ENCODE results near the gene TMCC2.
A peak's percentile ranks its signal among the peaks of the same experiment; 100 is the strongest.
"Not testable (repeated sequence)": the region's sequence is repeated elsewhere in the genome, so short reads cannot be mapped to it uniquely, and the experiment has no call there.

The TMCC2 gene

DNA sequence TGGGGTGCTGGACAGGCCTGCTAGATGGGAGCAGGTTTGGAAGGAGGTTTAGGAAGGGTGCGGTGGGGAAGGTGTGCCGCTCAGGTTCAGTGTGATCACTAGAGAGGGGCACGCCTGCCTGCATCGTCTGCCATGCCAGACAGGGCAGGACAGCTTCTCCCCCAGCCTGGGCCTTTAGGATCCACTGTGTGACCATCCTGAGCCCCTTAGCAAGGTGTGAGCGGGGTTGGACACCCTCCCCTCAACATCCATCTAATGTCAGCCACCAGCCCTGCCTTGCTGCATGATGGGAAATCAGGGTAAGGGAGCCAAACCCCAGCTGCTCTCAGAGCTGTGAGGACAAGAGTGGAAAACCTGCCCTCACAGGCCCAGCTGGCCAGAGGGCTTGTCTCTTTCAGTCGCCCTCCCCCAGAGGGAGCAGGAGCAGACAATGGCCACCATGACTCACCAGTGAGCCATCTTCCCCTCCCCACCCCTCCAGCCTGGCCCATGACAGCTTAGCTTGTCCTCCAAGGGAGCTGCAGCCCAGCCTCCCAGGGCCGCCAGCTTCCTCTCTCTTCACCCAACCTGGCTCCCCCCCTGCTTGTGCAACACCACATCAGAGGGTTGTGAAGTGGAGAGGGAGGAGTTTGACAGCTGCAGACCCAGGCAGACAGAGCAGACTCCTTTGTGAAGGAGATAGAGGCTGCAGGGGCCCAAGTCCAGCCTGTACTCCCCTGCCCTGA lies 56.8 kb downstream of the TMCC2 start:
- peak; percentile 94 for DNase-seq

DNA sequence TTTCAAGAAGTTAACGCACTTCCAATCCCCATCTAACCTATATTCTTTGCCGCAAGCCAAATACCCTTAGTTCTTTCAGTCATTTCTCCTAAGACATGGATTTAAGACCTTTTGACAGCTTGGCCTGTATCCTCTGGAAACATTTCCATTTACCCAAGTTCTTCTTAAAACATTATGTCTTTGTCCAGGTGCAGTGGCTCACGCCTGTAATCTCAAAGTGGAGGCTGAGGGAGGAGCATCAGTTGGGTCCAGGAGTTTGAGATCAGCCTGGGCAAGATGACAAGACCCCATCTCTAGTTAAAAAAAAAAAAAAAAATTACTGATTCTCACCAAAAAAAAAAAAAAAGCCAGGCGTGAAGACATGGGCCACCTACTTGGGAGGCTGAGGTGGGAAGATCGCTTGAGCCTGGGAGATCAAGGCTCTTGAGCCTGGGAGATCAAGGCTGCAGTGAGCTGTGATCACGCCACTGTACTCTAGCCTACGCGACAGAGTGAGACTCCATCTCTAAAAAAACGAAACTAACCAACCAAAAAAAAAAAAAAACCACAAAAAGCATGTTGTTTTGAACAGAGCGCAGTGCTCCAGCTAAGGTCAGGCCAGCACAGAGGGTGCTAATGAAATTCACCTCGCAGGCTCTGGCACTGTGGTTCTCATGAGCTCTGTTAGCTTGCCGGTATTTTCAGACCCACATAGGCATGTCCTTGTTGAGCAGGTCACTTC lies 57.8 kb downstream of the TMCC2 start:
- DNase-seq, result no peak

DNA sequence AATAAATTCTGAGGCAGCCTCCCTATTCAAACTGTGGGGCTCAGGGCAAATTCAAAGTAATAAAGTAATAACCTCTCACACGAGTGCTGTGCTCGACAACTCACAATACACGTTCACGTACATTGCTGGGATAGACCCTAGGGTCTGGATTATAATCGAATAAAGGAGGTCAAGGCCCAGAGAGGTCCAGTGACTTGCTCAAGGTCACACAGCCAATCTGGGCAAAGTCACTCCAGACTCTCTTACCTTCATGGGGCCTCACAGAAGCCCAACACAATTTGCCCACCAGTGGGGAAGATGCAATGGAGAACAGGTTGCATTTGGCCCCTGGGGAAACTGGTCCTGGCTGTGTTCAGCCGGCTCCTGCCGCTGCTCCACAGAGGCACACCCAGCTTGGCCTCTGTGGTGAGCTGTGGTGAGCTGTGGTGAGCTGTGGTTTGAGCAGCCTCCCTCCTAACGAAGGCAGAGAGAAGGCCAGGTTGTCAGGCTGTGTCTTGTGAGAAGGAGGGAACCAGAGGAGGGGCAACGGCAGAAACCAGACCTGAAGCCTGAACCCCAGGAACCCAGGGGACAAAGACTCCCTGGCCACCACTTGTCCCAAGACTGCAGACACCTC lies 58.7 kb downstream of the TMCC2 start:
- no peak for DNase-seq

DNA sequence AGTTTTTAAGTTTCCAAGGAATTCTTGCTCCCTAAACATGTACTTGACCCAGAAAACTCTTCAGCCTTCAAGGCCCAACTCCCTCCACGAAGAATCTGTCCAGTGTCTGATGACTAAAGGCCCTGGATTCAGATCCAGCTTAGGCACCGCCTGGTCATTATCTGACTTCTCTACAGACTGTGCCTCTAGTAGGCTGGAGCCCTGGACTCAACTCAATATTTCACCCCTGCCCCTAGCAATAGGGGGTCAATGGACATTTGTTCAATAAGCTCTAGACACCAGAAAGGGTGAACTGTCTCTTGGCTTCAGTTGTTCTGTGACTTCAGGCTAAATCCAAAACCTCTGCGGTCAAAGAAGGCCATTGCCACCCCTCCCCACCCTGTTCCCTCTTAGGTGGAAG lies 59.3 kb downstream of the TMCC2 start:
- no peak for DNase-seq

DNA sequence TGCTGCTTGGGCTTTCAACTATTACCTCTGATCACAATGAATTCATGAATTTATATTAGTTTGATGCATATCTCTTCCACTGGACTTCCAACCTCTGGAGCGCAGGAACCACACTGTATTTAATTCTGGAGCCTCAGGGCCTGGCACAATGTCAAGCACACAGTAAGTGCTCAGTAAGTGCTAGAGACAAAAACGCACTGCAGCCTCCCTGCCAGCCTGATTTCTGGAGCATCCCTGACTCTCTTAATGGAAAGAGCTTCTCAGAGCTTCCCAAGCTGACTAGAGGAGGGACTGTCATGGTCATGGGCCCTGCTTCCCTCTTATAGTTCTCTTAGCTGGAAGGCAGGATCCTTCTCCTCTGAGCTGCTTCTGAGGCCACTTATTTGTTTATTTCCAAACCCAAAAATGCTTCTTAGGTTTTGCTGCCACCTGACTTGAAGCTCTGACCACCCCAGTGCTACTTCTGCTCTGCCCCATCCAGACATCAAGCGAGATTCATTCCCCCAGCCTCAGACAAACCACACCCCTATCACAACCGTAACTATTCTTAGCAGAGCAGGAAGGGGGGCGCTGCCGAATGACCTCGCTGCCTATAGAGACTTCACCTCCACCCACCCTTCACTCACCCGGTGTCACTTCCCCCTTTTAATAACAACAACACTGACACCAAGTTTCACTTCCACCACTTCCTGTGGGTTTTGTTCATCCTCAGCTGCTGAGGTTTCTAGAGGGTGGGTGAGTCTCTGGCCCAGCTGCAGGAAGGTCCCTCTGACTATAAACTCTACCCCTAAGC lies 60.2 kb downstream of the TMCC2 start:
- DNase-seq, result no peak

DNA sequence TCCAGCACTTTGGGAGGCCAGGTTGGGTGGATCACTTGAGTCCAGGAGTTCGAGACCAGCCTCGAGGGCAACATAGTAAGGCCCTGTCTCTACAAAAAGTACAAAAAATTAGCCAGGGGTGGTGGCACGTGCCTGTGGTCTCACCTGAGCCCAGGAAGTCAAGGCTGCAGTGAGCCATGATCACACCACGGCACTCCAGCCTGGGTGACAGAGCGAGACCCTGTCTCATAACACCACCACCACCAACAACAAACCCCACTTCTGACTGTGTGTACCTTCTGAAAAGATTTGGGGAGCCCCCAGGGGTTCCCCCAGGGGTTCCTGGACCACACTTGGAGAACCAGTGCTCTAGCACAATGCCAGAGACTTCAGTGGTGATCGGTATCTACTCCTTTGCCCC lies 63.9 kb downstream of the TMCC2 start:
- DNase-seq, result no peak

DNA sequence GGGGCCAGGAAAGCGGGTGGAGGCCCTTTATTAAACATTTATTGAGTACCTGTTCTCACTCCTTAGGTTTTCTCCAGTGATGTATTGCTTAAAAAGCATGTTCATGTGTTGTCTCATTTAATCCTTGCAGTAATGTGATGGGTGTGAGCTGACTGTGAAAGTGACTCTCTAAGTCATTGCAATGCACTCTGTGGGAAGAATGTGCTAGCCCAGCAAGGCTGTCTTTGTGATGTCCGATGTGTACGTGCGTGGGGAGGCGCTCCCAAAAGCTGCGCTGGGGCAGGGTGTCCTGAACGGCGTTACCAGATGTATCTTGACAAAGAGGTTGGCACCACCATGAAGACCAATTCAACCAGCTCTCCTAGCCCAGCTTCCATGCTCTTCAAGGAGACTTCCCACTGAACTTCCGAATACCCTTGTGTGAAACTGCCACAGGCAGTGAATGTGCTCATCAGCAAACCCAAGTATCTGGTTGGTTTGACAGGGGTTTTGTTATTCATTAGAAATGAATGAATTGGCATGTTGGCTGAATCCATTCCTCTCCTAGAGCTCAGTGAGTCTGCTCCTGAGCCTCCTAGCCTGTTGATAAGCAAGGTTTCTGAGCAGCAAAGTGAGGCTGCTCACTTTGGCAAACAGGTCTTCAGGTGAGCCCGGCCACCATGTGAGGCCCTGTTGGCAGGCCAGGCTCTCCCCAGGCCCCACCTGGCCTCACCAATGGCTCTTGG lies 65.8 kb downstream of the TMCC2 start:
- DNase-seq, result no peak

DNA sequence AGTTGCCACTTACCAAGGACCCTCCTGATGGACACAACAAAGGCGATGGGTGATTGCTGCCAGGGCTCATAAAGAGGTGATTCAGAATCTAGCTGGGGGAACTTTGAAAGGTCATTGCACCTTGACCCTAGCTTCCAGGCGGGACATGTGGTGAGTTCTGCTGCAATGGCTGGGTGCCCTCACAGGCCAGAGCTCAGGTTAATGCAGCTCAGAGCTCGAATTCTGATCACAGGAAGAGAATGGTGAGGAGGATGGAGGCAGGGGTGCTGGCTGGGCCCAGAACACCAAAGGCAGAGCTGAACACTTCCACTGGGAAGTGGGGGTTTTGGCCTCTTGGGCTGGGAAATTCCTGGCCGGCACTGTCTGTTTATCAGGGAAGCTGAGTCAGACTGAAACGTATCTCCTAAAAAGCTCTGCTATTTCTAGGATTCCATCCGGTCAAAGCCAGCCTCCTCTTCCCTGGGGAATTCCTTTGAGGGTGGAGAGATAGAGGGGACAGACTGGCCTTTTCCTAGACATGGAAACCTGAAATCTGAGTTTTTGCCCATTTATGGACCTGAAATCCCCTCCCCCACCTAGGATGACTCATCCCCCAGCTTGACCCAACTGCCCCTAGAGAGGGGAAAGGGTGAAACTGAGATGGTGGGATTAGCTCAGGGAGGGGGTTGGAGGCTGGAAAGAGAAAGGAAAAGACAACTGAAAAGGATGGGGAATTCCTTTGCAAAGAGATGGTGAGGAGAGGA lies 66.6 kb downstream of the TMCC2 start:
- DNase-seq, result no peak

DNA sequence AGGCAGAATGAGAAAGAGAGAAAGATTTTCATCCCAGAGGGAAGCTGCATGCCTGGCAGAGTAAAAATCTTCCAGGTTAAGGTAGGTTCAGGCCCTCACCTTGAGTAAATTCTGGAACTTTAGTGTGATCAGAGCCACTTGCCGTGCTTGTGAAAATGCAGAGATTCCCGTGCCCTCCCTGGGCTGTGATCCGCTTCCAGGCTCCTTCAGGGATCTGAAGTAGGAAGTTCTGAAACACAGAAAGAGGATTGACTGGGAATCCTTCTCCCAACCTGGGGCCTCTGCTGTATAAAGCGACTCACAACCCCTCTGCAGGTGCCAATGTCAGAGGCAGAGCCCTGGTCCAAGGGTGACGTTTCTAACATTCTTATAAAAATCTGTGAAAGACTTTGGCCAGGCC lies 67.2 kb downstream of the TMCC2 start:
- no peak for DNase-seq

DNA sequence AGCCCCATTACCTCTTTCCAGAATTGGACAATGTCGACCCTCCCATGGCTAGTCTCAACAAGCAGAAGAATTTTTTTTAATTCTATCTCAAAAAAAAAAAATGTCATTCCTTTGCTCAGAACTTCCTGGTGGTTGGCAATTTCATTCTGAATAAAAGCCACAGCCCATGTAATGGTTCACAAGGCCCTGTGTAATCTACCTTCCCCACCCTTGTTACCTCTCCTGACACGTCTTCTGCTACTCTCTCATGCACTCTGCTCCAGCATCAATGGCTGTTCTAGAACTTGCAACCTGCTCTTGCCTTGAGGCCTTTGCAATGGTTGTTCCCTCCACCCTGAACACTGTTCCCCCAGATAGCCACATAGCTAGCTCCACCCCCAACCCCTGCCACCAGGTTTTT lies 68.4 kb downstream of the TMCC2 start:
- no peak for DNase-seq

DNA sequence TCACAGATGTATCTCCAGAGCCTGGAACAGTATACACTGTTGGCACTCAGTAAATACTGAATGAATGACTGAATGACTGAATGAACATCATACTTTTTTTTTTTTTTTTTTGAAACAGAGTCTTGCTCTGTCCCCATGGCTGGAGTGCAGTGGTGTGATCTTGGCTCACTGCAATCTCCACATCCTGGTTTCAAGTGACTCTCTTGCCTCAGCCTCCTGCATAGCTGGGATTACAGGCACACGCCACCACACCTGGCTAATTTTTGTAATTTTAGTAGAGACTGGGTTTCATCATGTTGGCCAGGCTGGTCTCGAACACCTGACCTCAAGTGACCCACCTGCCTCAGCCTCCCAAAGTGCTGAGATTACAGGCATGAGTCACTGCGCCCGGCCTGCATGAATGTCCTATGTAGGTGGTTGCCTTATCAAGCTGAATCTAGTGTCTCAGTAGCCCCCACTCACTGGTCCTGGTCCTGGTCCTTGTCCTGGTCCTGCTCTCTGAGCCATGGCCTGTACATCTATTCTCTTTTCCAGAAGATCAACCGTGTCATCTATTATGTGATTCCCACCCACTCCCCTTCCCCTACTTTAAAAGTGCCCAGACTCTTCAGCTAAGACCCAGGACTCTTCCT lies 69.9 kb downstream of the TMCC2 start:
- not testable (repeated sequence) for DNase-seq

DNA sequence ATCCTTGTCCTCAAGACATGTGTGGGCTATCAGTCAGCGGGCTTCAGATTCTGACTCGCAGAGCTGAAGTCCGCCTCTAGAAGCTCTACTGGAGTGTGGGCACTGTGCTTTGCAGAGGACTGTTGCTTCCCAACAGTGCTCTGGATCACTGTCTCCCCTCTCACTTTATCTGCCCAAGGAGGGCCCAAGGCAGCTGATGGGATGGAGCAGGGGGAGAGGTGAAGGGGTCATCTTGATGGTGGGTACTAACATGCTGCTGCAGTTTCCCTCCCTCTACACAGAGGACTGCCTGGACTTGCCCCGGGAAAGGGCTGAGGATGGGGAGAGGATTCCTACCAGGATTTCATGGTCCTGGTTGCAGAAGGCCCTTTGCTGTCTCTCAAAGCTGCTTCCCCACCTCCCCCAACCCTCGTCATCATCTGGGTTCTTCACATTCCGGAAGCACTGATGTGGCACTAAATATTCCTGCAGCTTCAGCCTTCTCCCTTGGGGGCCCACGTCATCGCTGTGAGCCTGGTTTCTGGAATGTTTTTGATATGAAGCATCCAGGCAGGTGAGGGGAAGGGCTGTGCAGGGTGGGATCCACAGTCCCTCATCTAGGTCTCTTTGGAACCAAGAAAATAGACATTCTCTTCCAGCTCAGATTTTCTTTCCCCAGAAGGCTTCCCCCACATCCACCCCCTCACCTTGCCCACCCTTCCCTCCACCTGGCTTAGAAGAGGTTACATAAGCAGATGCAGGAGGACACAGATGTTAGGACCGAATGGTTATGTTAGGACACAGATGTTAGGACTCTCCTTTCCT lies 70.6 kb downstream of the TMCC2 start:
- DNase-seq, result no peak

DNA sequence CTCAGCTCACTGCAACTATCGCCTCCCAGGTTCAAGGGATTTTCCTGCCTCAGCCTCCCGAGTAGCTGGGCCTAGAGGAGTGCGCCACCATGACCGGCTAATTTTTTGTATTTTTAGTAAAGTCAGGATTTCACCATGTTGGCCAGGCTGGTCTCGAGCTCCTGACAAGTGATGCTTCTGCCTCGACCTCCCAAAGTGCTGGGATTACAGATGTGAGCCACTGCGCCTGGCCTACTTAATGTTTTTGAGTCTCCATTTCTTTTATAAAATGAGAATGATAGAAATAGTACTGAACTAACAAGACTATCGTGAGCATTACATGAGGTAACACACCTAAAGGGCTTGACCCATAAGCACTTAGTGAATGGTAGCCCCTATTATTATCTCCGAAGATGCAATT lies 72.4 kb downstream of the TMCC2 start:
- no peak for DNase-seq

DNA sequence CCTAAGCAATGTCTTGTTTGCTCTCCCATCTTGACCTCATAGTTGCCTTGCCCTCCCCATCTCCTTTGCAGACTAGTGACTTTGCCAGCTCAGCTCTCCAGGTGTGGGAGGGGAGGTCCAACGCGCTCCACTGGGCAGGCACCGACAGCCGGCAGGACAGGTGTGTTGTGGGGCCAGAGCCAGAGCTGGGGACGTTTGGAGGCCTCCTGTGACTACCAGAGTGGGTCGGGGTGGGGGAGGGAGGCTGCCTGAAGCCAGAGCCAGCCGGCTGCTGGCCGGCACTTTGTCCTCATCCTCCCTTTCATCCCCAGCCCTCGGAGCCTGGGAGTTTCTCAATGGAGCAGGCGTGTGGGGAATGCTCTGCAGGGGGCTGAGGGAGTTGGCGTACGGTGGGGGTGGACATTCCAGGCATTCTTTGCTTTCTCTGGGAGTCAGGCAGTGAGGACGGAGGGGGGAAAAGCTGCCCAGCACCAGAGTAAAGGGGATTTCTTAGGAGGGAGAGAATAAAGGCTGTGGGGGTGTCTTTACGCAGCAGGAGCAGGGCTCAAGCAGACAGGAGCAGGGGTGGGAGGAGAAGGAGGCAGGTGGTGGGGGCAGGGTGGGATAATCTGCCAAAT lies 73.6 kb downstream of the TMCC2 start:
- no peak for DNase-seq

DNA sequence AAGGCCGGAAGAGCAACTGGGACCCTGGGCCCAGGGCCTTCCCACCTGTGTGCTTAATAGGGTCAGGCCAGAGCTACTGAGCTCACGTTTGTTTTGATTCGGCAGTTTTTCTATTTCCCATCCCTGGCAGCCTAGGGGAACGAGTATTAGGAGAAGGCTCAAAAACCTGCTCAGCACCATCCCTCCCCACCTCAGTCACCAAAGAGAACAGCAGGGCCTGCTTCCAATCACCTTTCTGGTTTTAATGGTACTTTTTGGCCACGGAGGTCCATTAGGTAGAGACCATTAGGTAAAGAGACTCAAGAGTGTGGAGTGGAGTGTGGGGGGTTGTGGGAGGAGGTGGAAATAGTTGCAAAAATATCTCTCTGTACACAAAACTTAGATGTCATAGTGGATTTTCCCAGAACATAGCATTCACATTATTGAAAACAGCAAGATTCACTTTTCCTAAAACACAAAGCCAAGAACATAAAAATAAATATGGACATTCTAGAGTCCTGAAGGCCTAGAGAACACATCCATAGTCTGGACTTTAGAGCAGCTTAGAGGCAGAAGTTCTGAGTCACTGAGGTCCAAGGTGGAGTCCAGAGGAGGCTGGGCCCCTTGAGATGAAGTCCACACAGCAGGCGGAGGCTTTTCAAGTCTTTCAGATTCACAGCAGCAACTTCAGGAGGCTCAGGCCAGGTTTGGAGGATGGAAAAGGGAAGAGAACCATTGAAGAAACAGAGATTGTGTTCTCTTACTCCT lies 74.3 kb downstream of the TMCC2 start:
- no peak for DNase-seq

DNA sequence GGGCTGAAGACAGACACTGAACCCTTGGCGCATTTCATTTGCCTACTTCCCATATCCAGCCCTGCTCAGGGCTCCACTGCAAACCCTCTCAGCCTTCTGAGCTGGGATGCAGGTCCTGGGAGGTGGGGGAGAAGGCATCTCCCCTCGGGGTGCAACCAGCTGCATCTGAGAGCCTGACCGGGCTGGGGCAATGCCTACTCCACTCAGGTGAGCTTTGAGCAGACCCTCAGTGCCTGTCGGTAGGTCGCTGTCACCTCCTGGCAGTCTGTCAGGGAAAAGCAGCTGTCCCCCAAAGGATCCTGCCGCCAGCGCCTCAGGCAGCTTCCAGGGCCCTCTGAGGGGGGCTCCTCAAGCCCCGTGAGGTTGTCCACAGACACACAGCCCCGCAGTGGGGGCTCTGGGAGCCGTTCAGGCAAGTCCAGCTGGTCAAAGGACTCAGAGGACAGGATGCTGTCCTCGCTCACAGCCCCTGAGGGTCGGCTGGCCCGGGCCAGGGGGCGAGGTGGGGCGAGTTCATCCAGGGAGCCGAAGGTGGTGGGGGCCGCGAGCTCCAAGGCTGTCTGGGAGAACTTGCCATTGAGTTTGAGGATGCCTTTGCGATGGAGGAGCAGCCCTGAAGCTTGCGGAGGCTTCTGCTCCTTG lies 75.6 kb downstream of the TMCC2 start:
- no peak for DNase-seq

DNA sequence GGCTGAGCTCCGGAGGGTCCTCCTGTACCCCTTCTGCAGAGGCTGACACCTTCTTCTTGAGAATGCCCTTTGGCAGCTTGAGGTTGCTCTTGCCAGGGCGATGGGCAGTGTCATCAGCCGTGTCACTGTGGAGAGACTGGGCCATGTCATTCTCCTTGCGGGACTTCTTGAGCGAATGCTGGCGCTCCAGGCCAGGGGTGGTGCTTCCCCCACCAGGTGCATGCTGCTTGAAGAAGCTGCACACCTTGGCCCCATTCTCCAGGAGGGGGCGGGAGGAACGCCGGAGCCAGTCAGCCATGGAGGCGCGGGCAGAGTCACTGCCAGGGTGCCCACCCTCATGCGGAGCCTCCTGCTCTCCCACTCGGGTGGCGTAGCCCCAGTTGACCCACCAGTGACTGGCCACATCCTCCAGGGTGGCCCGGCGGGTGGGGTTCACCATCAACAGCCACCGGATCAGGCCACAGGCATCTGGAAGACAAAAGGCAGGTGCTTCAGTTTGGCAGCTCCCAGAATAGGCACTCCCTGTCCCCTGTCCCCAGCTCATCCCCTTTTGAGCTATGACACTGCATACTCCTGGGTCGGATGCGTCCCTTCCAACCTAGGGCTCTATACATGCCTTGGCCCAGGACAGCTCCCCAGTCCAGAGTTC lies 76.4 kb downstream of the TMCC2 start:
- no peak for DNase-seq

DNA sequence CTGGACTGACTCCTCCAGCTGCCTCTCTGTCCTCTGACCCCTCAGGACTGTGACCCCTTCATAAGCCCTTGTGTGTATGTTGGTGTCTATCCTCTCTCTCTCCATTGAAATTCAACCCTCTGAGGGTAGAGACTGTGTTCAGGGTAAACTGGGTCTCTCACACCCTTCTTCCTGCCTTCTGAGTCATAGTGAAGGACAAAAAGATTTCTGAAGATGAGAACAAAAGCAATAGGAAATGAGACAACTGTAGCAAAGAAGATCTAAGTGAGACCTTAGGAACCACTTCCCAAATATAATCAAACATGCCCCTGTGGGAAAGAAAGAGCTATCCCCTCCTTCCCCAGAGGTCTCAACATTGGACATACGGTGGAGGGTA lies 76.9 kb downstream of the TMCC2 start:
- DNase-seq, result no peak
